NCI-H345 treated with DMSO at 0.1 percent for 48 hours (cell line): ENCODE results near the gene FBXO46.
"Not testable (repeated sequence)": the region's sequence is repeated elsewhere in the genome, so short reads cannot be mapped to it uniquely, and the experiment has no call there.

ENCODE experiments used
- DNase-seq: peaks from one replicate; lab custom pipeline; 2025; ENCODE audit not compliant: unreplicated experiment; lab: John Stamatoyannopoulos, UW

The FBXO46 gene

GRCh38 chr19:45728683-45729082, 2.0 kb downstream of the FBXO46 start:
- DNase-seq, result not testable (repeated sequence)

- DNase-seq, result not testable (repeated sequence)
Observed at GRCh38 chr19:45720065-45720464, 10.6 kb downstream of the FBXO46 start.

GRCh38 chr19:45717983-45718650, 12.6 kb downstream of the FBXO46 start:
- DNase-seq, result no peak

GRCh38 chr19:45717131-45717982, 13.3 kb downstream of the FBXO46 start:
- DNase-seq, result peak; percentile 84

- DNase-seq, result no peak
Observed at GRCh38 chr19:45716359-45717130, 14.2 kb downstream of the FBXO46 start.

GRCh38 chr19:45715139-45715538, 15.6 kb downstream of the FBXO46 start:
- no peak for DNase-seq

GRCh38 chr19:45713141-45713540, 17.6 kb downstream of the FBXO46 start:
- DNase-seq, result no peak

GRCh38 chr19:45712699-45713067, 18.0 kb downstream of the FBXO46 start:
- no peak for DNase-seq

- DNase-seq, result no peak
Observed at GRCh38 chr19:45711851-45712698, 18.6 kb downstream of the FBXO46 start.

- DNase-seq, result no peak
Observed at GRCh38 chr19:45710356-45711130, 20.2 kb downstream of the FBXO46 start.

- no peak for DNase-seq
Observed at GRCh38 chr19:45705710-45706415, 24.8 kb downstream of the FBXO46 start.

GRCh38 chr19:45705115-45705514, 25.6 kb downstream of the FBXO46 start:
- no peak for DNase-seq

GRCh38 chr19:45701676-45702075, 29.0 kb downstream of the FBXO46 start:
- DNase-seq, result no peak

- DNase-seq, result peak; percentile 17
Observed at GRCh38 chr19:45693106-45693788, 37.4 kb downstream of the FBXO46 start.

- peak; percentile 96 for DNase-seq
Observed at GRCh38 chr19:45692187-45693105, 38.2 kb downstream of the FBXO46 start, which contains the start of gene QPCTL. TSS of gene QPCTL (plus strand) at chr19:45692666. CDS start at chr19:45692704, 38 bp downstream.

- peak; percentile 89 for DNase-seq
Observed at GRCh38 chr19:45691516-45692186, 39.0 kb downstream of the FBXO46 start, which contains the start of gene SNRPD2. TSS of gene SNRPD2 (minus strand) at chr19:45691953. CDS start at chr19:45691888, 65 bp downstream.

GRCh38 chr19:45687599-45687998, 43.1 kb downstream of the FBXO46 start:
- DNase-seq, result no peak
